GM06990 (cell line): Measurements from ENCODE around the gene SSBP3.

Experiments used
- DNase-seq: peaks from one replicate; pipeline ENCODE4 v3.0.0-alpha.2; 2011; ENCODE audit not compliant: insufficient read length; ENCODE audit errors: extremely low read depth
- H3K27me3 ChIP-seq: replicated peaks from 2 replicates; pipeline ENCODE4 v1.6.0; 2011; ENCODE audit warnings: low read length; ENCODE audit not compliant: control insufficient read depth, insufficient read depth
- H3K36me3 ChIP-seq: 2 replicates; pipeline ENCODE4 v1.5.1; 2011; ENCODE audit warnings: low read length; ENCODE audit not compliant: control insufficient read depth, insufficient read depth
- H3K4me3 ChIP-seq: replicated peaks from 2 replicates; pipeline ENCODE4 v1.5.1; 2011; ENCODE audit warnings: low read depth, mild to moderate bottlenecking, control low read depth, low read length
- CTCF ChIP-seq: IDR thresholded peaks from 2 replicates; pipeline ENCODE4 v1.5.1; 2011; ENCODE audit warnings: low read length, control low read depth, mild to moderate bottlenecking, inconsistent platforms; ENCODE audit not compliant: insufficient read depth, poor library complexity, severe bottlenecking

The SSBP3 gene

GRCh38 chr1:54304518-54304917 is 101.7 kb downstream of the SSBP3 start:
- Histone ChIP-seq H3K36me3 (no peaks in the 10 kb centered on the region), H3K4me3 (no peak overlapping the region), H3K27me3 (no peaks in the 10 kb centered on the region)
- no peak for TF ChIP-seq CTCF
- no peak for DNase-seq

- no peak for DNase-seq
- no peak overlapping the region for H3K4me3 ChIP-seq
- no peaks in the 10 kb centered on the region for H3K27me3 ChIP-seq
These were observed 103.0 kb downstream of the SSBP3 start for GRCh38 chr1:54302951-54303843.

GRCh38 chr1:54302549-54302948 is 103.6 kb downstream of the SSBP3 start:
- Histone ChIP-seq H3K4me3 (no peak overlapping the region), H3K36me3 (no peaks in the 10 kb centered on the region)
- TF ChIP-seq CTCF = no peak

More at GRCh38 chr1:54302951-54303843, 103.0 kb downstream of the SSBP3 start:
- H3K36me3 ChIP-seq = no peaks in the 10 kb centered on the region
- no peak for TF ChIP-seq CTCF

GRCh38 chr1:54301497-54301896 is 104.7 kb downstream of the SSBP3 start:
- H3K27me3 ChIP-seq = no peaks in the 10 kb centered on the region
- TF ChIP-seq CTCF = no peak
- DNase-seq = no peak
- H3K4me3 ChIP-seq = no peak overlapping the region
- no peaks in the 10 kb centered on the region for H3K36me3 ChIP-seq

More at GRCh38 chr1:54302549-54302948, 103.6 kb downstream of the SSBP3 start:
- H3K27me3 ChIP-seq = no peaks in the 10 kb centered on the region
- no peak for DNase-seq

GRCh38 chr1:54300401-54300800 is 105.8 kb downstream of the SSBP3 start:
- H3K27me3 ChIP-seq = no peaks in the 10 kb centered on the region
- no peak for TF ChIP-seq CTCF
- H3K36me3 ChIP-seq = no peaks in the 10 kb centered on the region
- no peak overlapping the region for H3K4me3 ChIP-seq
- DNase-seq = no peak
